Fibroblast of skin of abdomen (primary cell): Measurements from ENCODE around the gene METTL5.
"Not testable (repeated sequence)": the region's sequence is repeated elsewhere in the genome, so short reads cannot be mapped to it uniquely, and the experiment has no call there.

Source experiments
- DNase-seq: peaks from one replicate; pipeline ENCODE4 v3.0.0-alpha.2; 2013

METTL5 gene

GRCh38 chr2:169828141-169828811, 3.6 kb upstream of the METTL5 start:
- peak; percentile 31 for DNase-seq

- DNase-seq = peak; percentile 94
Measured at GRCh38 chr2:169827272-169828140, 2.8 kb upstream of the METTL5 start, which contains the start of gene UBR3. UBR3 (plus strand) TSS chr2:169827454; CDS start chr2:169827508, 54 bp downstream.

- no peak for DNase-seq
Measured at GRCh38 chr2:169823996-169824372, 721 bp downstream of the METTL5 start.

- DNase-seq = no peak
Measured at GRCh38 chr2:169822785-169823392, 1.8 kb downstream of the METTL5 start.

GRCh38 chr2:169822036-169822435, 2.7 kb downstream of the METTL5 start:
- DNase-seq = no peak

GRCh38 chr2:169820101-169820500, 4.6 kb downstream of the METTL5 start:
- DNase-seq = not testable (repeated sequence)

- peak; percentile 53 for DNase-seq
Measured at GRCh38 chr2:169819106-169819505, 5.6 kb downstream of the METTL5 start.

GRCh38 chr2:169818241-169818640, 6.5 kb downstream of the METTL5 start:
- DNase-seq = no peak

GRCh38 chr2:169817369-169817768, 7.3 kb downstream of the METTL5 start:
- not testable (repeated sequence) for DNase-seq

- not testable (repeated sequence) for DNase-seq
Measured at GRCh38 chr2:169816961-169817360, 7.7 kb downstream of the METTL5 start.

- DNase-seq = peak; percentile 87
Measured at GRCh38 chr2:169815849-169816248, 8.9 kb downstream of the METTL5 start.

- peak; percentile 50 for DNase-seq
Measured at GRCh38 chr2:169808221-169808620, 16.5 kb downstream of the METTL5 start.

GRCh38 chr2:169806586-169806985, 18.1 kb downstream of the METTL5 start:
- DNase-seq = no peak

- no peak for DNase-seq
Measured at GRCh38 chr2:169803480-169803879, 21.2 kb downstream of the METTL5 start.

GRCh38 chr2:169798718-169799592, 25.8 kb downstream of the METTL5 start, which contains the start of gene SSB:
SSB (plus strand) TSS chr2:169798871; CDS start chr2:169800961, 2,090 bp downstream.
- DNase-seq = peak; percentile 93

GRCh38 chr2:169798397-169798717, 26.3 kb downstream of the METTL5 start:
- DNase-seq = no peak

GRCh38 chr2:169797601-169798000, 27.1 kb downstream of the METTL5 start:
- no peak for DNase-seq

- DNase-seq = no peak
Measured at GRCh38 chr2:169796441-169796840, 28.3 kb downstream of the METTL5 start.

GRCh38 chr2:169795181-169795580, 29.5 kb downstream of the METTL5 start:
- DNase-seq = no peak

GRCh38 chr2:169790581-169790980, 34.1 kb downstream of the METTL5 start:
- no peak for DNase-seq

- no peak for DNase-seq
Measured at GRCh38 chr2:169782513-169782912, 42.2 kb downstream of the METTL5 start.
